Testis (tissue), 2 donors: Measurements from ENCODE around the gene PTPN5.
"Not testable (repeated sequence)": the region's sequence is repeated elsewhere in the genome, so short reads cannot be mapped to it uniquely, and the experiment has no call there.

Experiments
- POLR2A ChIP-seq: fragments of 450-650 bp; IDR thresholded peaks from one replicate; pipeline ENCODE4 v1.6.1; 2017; ENCODE audit warnings: antibody characterized with exemption, mild to moderate bottlenecking, moderate library complexity
- TF ChIP-seq, protein P1 (sequence below), 3 experiments: fragments of 450-650 bp in 2 of 3; fragments of 200-600 bp in 1 of 3; sonication (generic) in 1 of 3; IDR thresholded peaks; one replicate each; pipeline ENCODE4 v1.5.1; 2016 to 2019; ENCODE audit warnings: antibody characterized with exemption in 3 of 3, mild to moderate bottlenecking in 2 of 3, moderate library complexity in 1 of 3

DNA sequence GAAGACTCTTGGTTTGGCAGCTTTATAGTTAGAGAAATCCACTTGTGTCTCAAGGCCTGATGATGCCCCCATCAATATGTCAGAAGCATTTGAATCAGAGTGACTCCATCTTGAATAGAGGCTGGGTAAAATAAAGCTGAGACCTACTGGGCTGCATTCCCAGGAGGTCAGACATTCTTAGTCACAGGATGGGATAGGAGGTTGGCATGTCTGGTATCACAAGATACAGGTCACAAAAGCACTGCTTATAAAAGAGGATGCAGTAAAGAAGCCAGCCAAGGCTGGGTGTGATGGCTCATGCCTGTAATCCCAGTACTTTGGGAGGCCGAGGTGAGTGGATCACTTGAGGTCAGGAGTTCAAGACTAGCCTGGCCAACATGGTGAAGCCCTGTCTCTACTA, 109.6 kb downstream of the PTPN5 start:
- not testable (repeated sequence) for TF ChIP-seq POLR2A
- TF ChIP-seq, protein P1, sequence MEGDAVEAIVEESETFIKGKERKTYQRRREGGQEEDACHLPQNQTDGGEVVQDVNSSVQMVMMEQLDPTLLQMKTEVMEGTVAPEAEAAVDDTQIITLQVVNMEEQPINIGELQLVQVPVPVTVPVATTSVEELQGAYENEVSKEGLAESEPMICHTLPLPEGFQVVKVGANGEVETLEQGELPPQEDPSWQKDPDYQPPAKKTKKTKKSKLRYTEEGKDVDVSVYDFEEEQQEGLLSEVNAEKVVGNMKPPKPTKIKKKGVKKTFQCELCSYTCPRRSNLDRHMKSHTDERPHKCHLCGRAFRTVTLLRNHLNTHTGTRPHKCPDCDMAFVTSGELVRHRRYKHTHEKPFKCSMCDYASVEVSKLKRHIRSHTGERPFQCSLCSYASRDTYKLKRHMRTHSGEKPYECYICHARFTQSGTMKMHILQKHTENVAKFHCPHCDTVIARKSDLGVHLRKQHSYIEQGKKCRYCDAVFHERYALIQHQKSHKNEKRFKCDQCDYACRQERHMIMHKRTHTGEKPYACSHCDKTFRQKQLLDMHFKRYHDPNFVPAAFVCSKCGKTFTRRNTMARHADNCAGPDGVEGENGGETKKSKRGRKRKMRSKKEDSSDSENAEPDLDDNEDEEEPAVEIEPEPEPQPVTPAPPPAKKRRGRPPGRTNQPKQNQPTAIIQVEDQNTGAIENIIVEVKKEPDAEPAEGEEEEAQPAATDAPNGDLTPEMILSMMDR (IDR thresholded peaks at IDR 0.05), result not testable (repeated sequence)
